Activated naive CD4-positive, alpha-beta T cell treated with anti-CD3 and anti-CD28 coated beads, Interleukin-2, amount 50 U/mL, for 72 hours (primary cell): ENCODE results near the gene GNB2. TPM values are rescaled to one million over a fixed set of nuclear protein-coding genes. Genes with fewer than 3 reads are reported as not detected.
"Not testable (repeated sequence)": the region's sequence is repeated elsewhere in the genome, so short reads cannot be mapped to it uniquely, and the experiment has no call there.

Source experiments
- ATAC-seq, 2 donors: fragments of 150-1000 bp; cut with Tn5 transposase; 2 replicates each; pipeline ENCODE4 v1.10.0; 2021; ENCODE audit warnings: mild to moderate bottlenecking in 2 of 2, moderate library complexity in 2 of 2
- DNase-seq, 2 donors: peaks; one replicate each; pipeline ENCODE4 v3.0.0; 2021 to 2022; ENCODE audit warnings: low spot score in 2 of 2
- H3K27ac Mint-ChIP-seq, 2 donors: one replicate each; pipeline ENCODE4 v1.8.0; 2022; ENCODE audit warnings: mild to moderate bottlenecking in 2 of 2, mixed read lengths in 2 of 2
- H3K36me3 Mint-ChIP-seq, 2 donors: one replicate each; pipeline ENCODE4 v1.8.0; 2022; ENCODE audit warnings: mixed read lengths in 2 of 2
- H3K9me3 Mint-ChIP-seq, 2 donors: one replicate each; pipeline ENCODE4 v1.8.0; 2022; ENCODE audit warnings: mixed read lengths in 2 of 2
- total RNA-seq, 2 donors: library from RNA; stranded (reverse); gene quantifications; one replicate each; pipeline ENCODE4 v1.2.3, GENCODE V29; 2022

The GNB2 gene
- total RNA-seq, 2 donors from 2014 or later: 213 to 239 TPM

DNA sequence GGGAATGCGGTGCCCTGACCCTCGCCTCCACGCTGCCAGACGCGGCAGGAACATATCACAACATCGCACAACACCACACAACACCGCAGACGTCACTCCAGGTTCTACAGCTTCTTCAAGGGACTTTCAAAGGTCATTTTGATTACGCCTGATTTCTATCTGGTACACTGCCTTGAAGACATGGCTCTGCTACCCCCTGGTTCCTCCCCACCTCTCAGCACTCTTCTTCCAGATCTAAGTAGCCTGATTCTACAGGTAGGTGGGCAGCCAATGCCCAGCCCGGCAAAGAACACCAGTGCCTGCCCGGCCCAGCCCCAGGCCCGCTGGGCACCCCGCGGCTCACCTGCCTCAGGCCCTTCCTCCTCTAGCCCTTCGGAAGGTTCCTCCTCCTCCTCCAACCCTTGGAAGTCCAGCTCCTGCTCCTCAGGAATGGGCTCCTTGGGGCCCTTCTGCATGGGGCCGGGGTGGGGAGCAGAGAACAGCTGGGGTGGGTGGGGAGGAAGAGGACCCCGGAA, 12.1 kb downstream of the GNB2 start:
- H3K36me3 Mint-ChIP-seq: peaks cover 0 to 5% of the 10 kb centered on the region in 2 donors
- DNase-seq: no peak
- no peaks in the 10 kb centered on the region for H3K9me3 Mint-ChIP-seq
- ATAC-seq: no peak
- peak overlapping the region in 1 of 2 donors; percentile 41 for H3K27ac Mint-ChIP-seq

- peak overlapping the region in 1 of 2 donors; percentile 41 for H3K27ac Mint-ChIP-seq
- H3K36me3 Mint-ChIP-seq: peaks cover 0 to 5% of the 10 kb centered on the region in 2 donors
- no peak for DNase-seq
- H3K9me3 Mint-ChIP-seq: no peaks in the 10 kb centered on the region
- ATAC-seq: no peak
Observed at GRCh38 chr7:100686201-100686821, 12.8 kb downstream of the GNB2 start.

DNA sequence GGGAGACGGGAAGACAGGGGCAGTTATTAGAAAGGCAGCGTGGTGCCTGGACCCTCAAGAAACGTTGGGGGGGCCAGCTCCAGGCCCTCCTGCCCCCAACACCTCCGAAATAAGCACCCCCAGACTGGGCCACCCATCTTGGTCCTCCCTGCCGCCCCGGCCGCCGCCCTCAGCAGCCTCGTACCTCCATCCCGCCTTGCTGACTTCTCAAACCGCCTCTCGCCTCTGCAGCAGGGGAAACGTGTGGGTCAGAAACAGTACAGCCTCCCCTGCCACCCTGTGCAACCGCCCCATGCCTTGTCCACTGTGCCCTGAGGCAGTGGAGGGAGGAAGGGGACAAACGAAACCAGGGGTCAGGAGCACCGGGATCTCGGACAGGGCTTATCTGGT, 13.3 kb downstream of the GNB2 start:
- DNase-seq: no peak
- Mint-ChIP-seq H3K27ac (no peak overlapping the region), H3K9me3 (no peaks in the 10 kb centered on the region), H3K36me3 (peaks cover 0 to 2% of the 10 kb centered on the region in 2 donors)
- ATAC-seq: no peak

DNA sequence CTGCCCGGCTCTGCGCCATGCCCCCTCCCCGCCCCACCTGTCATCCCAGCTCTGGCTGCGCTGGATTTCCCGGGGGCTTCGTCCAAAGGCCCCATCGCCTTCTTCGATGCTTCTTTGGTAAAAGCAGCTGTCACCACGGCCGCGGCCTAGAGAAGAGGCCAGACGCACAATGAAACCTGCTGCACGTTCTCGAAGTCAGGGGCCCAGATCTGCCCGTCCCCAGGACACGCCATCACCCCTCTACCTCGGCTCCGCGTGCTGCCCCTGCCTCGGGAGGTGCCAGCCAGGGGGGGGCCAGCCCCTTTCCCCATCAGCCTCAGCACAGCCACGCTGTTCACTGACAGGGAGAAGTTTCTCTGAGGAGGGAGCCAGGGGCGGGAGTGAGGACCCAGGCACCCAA, 13.7 kb downstream of the GNB2 start:
- no peak for ATAC-seq
- Mint-ChIP-seq H3K27ac (no peak overlapping the region), H3K9me3 (no peaks in the 10 kb centered on the region), H3K36me3 (peaks cover 0 to under 1% of the 10 kb centered on the region in 2 donors)
- DNase-seq: no peak

- Mint-ChIP-seq H3K36me3 (peaks cover 3 to 6% of the 10 kb centered on the region in 2 donors), H3K27ac (peak overlapping the region; percentile 64 to 68), H3K9me3 (no peaks in the 10 kb centered on the region)
- DNase-seq (no peak), ATAC-seq (no peak)
Observed at GRCh38 chr7:100687751-100688300, 14.3 kb downstream of the GNB2 start.

GRCh38 chr7:100688326-100688860, 14.9 kb downstream of the GNB2 start:
- Mint-ChIP-seq H3K36me3 (peaks cover 9 to 12% of the 10 kb centered on the region in 2 donors), H3K27ac (peak overlapping the region; percentile 64 to 68)
- ATAC-seq: no peak

DNA sequence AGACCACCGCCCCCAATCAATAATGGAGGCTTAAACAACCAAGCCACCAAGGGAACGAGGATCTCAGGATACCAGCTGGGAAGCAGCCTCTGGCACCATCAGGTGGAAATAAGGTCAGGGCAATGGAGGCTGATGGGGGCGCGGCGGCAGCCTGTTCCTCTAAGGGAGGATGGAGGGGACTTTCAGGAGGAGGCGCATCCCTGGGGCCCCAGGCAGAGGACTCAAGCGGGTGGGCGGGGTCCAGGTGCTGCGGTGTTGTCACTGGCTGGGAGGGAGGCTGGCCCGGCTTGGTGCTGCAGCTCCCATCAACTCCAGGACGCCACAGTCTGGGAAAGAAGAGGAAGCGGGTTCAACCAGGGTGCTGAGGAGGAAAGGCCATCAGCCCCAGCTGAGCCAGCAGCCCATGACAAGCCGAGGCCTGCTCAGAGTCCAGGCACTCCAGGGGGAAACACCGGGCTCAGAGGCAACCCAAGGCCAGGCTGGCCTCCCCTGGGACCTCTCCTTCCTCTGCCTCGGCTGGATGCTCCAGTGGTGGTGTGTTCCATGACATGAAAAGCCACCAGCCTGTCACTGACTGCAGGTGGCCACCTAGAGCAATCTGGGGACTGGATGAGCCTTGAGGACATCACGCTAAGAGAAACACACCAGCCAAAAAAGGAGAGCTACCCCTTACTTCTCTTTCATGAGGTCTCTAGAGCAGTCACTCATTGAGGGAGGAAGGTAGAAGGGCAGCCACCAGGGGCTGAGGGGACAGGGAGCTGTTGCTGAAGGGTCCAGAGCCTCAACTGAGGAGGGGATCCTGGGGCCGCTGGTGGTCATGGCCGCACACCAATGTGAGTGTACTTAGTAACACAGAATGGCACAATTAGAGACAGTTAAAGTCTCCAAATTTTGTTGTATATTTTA, 15.9 kb downstream of the GNB2 start:
- H3K36me3 Mint-ChIP-seq: peaks cover 10 to 14% of the 10 kb centered on the region in 2 donors
- DNase-seq (no peak), ATAC-seq (no peak)
- peak overlapping the region; percentile 64 to 84 for H3K27ac Mint-ChIP-seq
- H3K9me3 Mint-ChIP-seq: no peaks in the 10 kb centered on the region

More at GRCh38 chr7:100688326-100688860, 14.9 kb downstream of the GNB2 start:
- no peak for DNase-seq
- no peaks in the 10 kb centered on the region for H3K9me3 Mint-ChIP-seq

DNA sequence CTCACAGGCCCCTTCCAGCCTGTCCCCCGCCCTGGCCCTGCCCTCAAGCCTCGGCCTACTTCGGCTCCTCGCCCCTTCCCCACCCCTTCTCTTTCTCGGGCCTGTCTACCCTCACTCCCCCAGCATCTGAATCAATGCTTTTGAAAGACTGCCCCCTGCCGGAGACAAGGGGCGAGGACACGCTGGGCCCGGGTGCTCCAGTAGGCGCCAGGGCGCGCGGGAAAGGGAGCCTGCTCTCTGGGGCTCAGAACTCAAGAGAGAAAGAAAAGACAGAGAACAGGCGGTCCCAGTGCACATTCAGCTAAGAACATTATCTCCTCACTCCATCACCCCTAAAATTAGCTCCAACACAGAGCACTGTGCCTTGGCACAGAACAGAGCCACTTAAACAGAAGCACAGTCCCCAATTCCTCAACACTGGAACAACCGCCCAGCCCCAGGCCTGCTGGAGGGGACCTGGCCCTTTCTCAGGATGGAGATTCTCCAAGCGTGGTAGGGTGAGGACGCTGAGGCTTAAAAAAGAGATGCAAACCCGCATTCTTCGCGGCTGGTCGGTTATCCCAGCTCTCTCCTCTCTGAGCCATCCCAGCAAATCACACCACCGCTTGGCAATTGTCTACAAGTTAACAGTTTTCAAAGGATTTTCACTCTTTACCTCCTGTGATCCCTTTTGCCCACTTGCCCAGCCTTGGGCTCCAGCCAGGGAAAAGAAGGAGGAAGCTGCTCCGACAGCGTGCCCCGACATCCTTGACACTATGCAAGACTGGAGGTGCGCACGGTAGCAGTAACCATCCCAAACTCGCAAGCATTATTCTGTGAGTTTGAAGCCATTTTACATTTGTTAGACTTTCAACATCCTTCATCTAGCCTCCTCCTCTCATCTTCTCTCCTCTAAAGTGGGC, 18.4 kb downstream of the GNB2 start:
- DNase-seq: peak in 1 of 2 donors; percentile 92
- Mint-ChIP-seq H3K36me3 (peaks cover 10 to 14% of the 10 kb centered on the region in 2 donors), H3K27ac (peak overlapping the region; percentile 26 to 93), H3K9me3 (no peaks in the 10 kb centered on the region)
- peak; percentile 75 for ATAC-seq

- Mint-ChIP-seq H3K36me3 (peaks cover 10 to 14% of the 10 kb centered on the region in 2 donors), H3K27ac (peak overlapping the region; percentile 93 to 99), H3K9me3 (no peaks in the 10 kb centered on the region)
- ATAC-seq (no peak), DNase-seq (no peak)
Observed at GRCh38 chr7:100692578-100692961, 19.0 kb downstream of the GNB2 start.

- Mint-ChIP-seq H3K9me3 (no peaks in the 10 kb centered on the region), H3K36me3 (peaks cover 10 to 14% of the 10 kb centered on the region in 2 donors), H3K27ac (peak overlapping the region; percentile 93 to 99)
- peak; percentile 42 to 58 for ATAC-seq
- DNase-seq: no peak
Observed at GRCh38 chr7:100693312-100694097, 20.0 kb downstream of the GNB2 start.

DNA sequence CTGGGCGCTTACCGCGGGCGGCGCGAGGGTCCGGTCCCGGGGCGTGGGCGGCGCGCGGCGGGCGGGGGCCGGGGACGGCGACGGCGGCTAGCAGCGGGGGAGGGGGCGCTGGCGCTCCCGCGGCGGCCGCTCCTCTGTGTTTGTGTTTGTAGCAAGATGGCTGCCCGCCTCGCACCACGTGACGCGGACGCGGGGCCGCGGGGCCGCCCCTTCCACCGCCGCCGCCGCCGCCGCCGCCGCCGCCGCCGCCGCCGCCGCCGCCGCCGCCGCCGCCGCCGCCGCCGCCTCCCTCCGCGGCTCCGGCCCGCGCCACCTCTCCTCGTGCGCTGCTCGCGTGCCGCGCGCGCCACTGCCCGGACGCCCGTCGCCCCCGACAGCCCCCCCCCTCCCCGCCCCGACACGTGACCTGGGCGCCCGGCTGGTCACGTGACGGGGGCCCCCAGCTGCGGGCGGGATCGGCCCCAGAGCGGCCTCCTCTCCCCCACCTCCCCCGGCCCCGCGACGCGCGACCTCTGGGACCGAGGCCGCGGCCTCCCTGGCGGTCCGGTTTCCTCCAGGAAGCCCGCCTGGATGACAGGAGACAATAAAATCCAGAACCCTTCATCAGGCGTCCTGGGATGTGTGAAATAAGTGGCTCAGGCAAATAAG, 20.7 kb downstream of the GNB2 start, which contains the start of gene GIGYF1:
GIGYF1 (minus strand) TSS at position 153 of the 648 bp plus-strand sequence. CDS start 6,012 bp downstream, outside the sequence.
- ATAC-seq: peak; percentile 68 to 75
- no peaks in the 10 kb centered on the region for H3K9me3 Mint-ChIP-seq
- peak within 1 kb of the TSS; percentile 93 to 99 for H3K27ac Mint-ChIP-seq
- peaks cover 10 to 14% of the 10 kb centered on the region in 2 donors for H3K36me3 Mint-ChIP-seq
- DNase-seq: peak; percentile 66 to 79

- peak overlapping the region in 1 of 2 donors; percentile 64 for H3K27ac Mint-ChIP-seq
- H3K9me3 Mint-ChIP-seq: no peaks in the 10 kb centered on the region
- ATAC-seq: no peak
- no peak for DNase-seq
- H3K36me3 Mint-ChIP-seq: peaks cover 10 to 14% of the 10 kb centered on the region in 2 donors
Observed at GRCh38 chr7:100696123-100696521, 22.6 kb downstream of the GNB2 start.

DNA sequence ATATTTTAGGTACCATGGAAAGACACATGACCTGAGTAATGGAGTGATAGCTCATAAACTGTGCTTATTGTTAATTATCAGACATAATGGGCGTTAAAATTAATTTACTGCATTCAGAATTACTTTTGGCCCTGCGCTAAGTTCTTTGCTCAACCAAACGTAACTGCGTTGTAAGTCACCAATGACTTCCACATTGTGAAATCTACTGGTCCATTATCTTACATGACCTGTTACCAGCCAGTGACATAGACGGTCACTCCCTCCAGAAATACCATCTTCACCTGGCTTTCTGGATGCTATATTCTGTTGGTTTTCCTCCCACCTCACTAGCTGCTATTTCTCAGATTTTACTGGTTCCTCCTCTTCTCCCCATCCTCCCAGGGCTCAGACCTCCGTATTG, 25.5 kb downstream of the GNB2 start:
- Mint-ChIP-seq H3K36me3 (no peaks in the 10 kb centered on the region), H3K27ac (no peak overlapping the region), H3K9me3 (no peaks in the 10 kb centered on the region)
- ATAC-seq (no peak), DNase-seq (no peak)

DNA sequence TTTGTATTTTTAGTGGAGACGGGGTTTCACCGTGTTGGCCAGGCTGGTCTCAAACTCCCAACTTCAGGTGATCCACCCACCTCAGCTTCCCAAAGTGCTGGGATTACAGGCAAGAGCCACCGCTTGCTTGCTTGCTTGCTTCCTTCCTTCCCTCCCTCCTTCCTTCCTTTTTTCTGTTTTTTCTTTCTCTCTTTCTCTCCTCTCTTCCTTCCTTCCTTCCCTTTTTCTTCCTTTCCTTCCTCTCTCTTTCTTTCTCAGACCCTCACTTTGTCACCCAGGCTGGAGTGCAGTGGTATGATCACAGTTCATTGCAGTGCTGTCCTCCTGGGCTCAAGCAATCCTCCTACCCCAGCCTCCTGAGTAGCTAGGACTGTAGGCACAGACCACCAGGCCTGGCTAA, 27.5 kb downstream of the GNB2 start:
- ATAC-seq, H3K9me3 Mint-ChIP-seq, H3K27ac Mint-ChIP-seq, DNase-seq, H3K36me3 Mint-ChIP-seq: not testable (repeated sequence)
